K562 (cell line): ENCODE measurements around the gene RABEPK. TPM values are rescaled to one million over a fixed set of nuclear protein-coding genes. Genes with fewer than 3 reads are reported as not detected.

Source experiments
- ARHGAP35 ChIP-seq: fragments of 450-650 bp; IDR thresholded peaks from 2 replicates; pipeline ENCODE4 v1.6.1; 2018; ENCODE audit not compliant: partially characterized antibody
- C11orf30 ChIP-seq: fragments of 450-650 bp; IDR thresholded peaks from 2 replicates; pipeline ENCODE4 v1.6.1; 2016; ENCODE audit warnings: low read depth, mild to moderate bottlenecking
- CBFA2T2 ChIP-seq: fragments of 450-650 bp; conservative IDR thresholded peaks from 2 replicates; pipeline ENCODE4 v1.6.1; 2017; ENCODE audit warnings: mild to moderate bottlenecking
- EWSR1 ChIP-seq: fragments of 450-650 bp; IDR thresholded peaks from 2 replicates; pipeline ENCODE4 v1.6.1; 2018; ENCODE audit warnings: borderline replicate concordance, mild to moderate bottlenecking, low read depth, moderate library complexity; ENCODE audit not compliant: partially characterized antibody
- FOXA1 ChIP-seq: fragments of 450-650 bp; IDR thresholded peaks from 2 replicates; pipeline ENCODE4 v1.6.1; 2016; ENCODE audit warnings: mild to moderate bottlenecking, borderline replicate concordance
- FOXK2 ChIP-seq, 2 experiments: fragments of 450-650 bp; IDR thresholded peaks in 1 of 2; conservative IDR thresholded peaks in 1 of 2; 2 replicates each; pipeline ENCODE4 v1.6.1; 2016; ENCODE audit warnings: low read depth in 2 of 2, mild to moderate bottlenecking in 1 of 2
- GABPB1 ChIP-seq: sonication (generic); formaldehyde crosslinking; IDR thresholded peaks from 2 replicates; pipeline ENCODE4 v1.8.0; 2022; ENCODE audit warnings: mild to moderate bottlenecking, missing genetic modification reagents
- MAFG ChIP-seq: fragments of 450-650 bp; conservative IDR thresholded peaks from 2 replicates; pipeline ENCODE4 v1.6.1; 2016; ENCODE audit warnings: missing genetic modification characterization, missing compliant biosample characterization
- MCM7 ChIP-seq, 2 experiments: fragments of 450-650 bp; IDR thresholded peaks; 2 replicates each; pipeline ENCODE4 v1.6.1; 2016 to 2018
- NFATC3 ChIP-seq: fragments of 450-650 bp; IDR thresholded peaks from 2 replicates; pipeline ENCODE4 v1.6.1; 2017; ENCODE audit warnings: mild to moderate bottlenecking
- PHF8 ChIP-seq: fragments of 200-600 bp; sonication (generic); IDR thresholded peaks from 2 replicates; pipeline ENCODE4 v1.6.1; 2012; ENCODE audit warnings: mixed run types, mild to moderate bottlenecking, inconsistent platforms, low read length, moderate library complexity, borderline replicate concordance
- POLR2AphosphoS2 ChIP-seq: IDR thresholded peaks from 2 replicates; pipeline ENCODE4 v1.6.1; 2012; ENCODE audit warnings: low read length, improper control_type of control experiment
- PREB ChIP-seq: sonication (generic); formaldehyde crosslinking; IDR thresholded peaks from 2 replicates; pipeline ENCODE4 v1.8.1; 2023; ENCODE audit warnings: mild to moderate bottlenecking, missing genetic modification reagents
- RBM39 ChIP-seq: fragments of 200-400 bp; formaldehyde crosslinking; optimal IDR thresholded peaks from 2 replicates; pipeline ENCODE3; 2018; ENCODE audit warnings: low read depth, low read length
- RNF2 ChIP-seq: sonication (generic); IDR thresholded peaks from 2 replicates; pipeline ENCODE4 v1.6.1; 2016
- SAFB2 ChIP-seq: fragments of 200-400 bp; formaldehyde crosslinking; IDR thresholded peaks from 2 replicates; pipeline ENCODE4 v1.6.1; 2018; ENCODE audit warnings: borderline replicate concordance, low read length, low read depth, moderate library complexity; ENCODE audit not compliant: severe bottlenecking
- ZBTB43 ChIP-seq: sonication (generic); formaldehyde crosslinking; IDR thresholded peaks from 2 replicates; pipeline ENCODE4 v1.8.0; 2023; ENCODE audit warnings: mild to moderate bottlenecking, missing genetic modification reagents
- ZBTB9 ChIP-seq: fragments of 450-650 bp; formaldehyde crosslinking; IDR thresholded peaks from 2 replicates; pipeline ENCODE4 v1.4.0; 2020; ENCODE audit warnings: mild to moderate bottlenecking, moderate library complexity
- ZNF124 ChIP-seq: sonication (generic); formaldehyde crosslinking; IDR thresholded peaks from 2 replicates; pipeline ENCODE4 v1.8.1; 2022; ENCODE audit warnings: missing genetic modification reagents
- ZNF398 ChIP-seq: fragments of 250-450 bp; sonication (Bioruptor Pico); IDR thresholded peaks from 2 replicates; pipeline ENCODE4 v1.8.0; 2021; ENCODE audit warnings: moderate library complexity, mild to moderate bottlenecking, inconsistent platforms
- ZNF740 ChIP-seq, 3 experiments: fragments of 200-800 bp in 1 of 3; sonication (Bioruptor generic) in 1 of 3; sonication (generic) in 1 of 3; formaldehyde crosslinking in 1 of 3; IDR thresholded peaks; 2 replicates each; pipeline versions ENCODE4 v1.6.1 to v1.8.0; 2016 to 2022; ENCODE audit warnings: mild to moderate bottlenecking in 2 of 3, missing compliant biosample characterization in 2 of 3, missing genetic modification characterization in 2 of 3, missing genetic modification reagents in 1 of 3
- polyA plus RNA-seq, 8 experiments: library from polyadenylated mRNA; depleted of rRNA in 4 of 8; stranded (reverse) in 5 of 8; unstranded in 3 of 8; fragments of >200 nt; fragmentation: Nextera tagmentation in 2 of 8; fragmentation: Illumina TruSeq in 1 of 8; extraction: Ambion mirVana in 2 of 8; extraction: Trizol in 1 of 8; gene quantifications; 2 replicates each; pipeline versions ENCODE4 v1.2.1 to v1.2.3, GENCODE V29; 2011 to 2014; ENCODE audit warnings: inconsistent platforms in 1 of 8, missing spikeins in 1 of 8
- total RNA-seq, 7 experiments: library from RNA; depleted of rRNA in 6 of 7; stranded (reverse); fragments of >200 nt in 6 of 7; fragmentation: Illumina TruSeq in 2 of 7; extraction: Trizol in 2 of 7; gene quantifications; 2 replicates each; pipeline versions ENCODE4 v1.2.1 to v1.2.3, GENCODE V29; 2011 to 2021; ENCODE audit warnings: low replicate concordance in 1 of 7

RABEPK gene
- total and polyA plus RNA-seq, 9 of the 15 experiments (the other 6 are each of a cell fraction or from before 2014, with no cell fraction given) = 38.3 to 113 (median 52.8) TPM

DNA sequence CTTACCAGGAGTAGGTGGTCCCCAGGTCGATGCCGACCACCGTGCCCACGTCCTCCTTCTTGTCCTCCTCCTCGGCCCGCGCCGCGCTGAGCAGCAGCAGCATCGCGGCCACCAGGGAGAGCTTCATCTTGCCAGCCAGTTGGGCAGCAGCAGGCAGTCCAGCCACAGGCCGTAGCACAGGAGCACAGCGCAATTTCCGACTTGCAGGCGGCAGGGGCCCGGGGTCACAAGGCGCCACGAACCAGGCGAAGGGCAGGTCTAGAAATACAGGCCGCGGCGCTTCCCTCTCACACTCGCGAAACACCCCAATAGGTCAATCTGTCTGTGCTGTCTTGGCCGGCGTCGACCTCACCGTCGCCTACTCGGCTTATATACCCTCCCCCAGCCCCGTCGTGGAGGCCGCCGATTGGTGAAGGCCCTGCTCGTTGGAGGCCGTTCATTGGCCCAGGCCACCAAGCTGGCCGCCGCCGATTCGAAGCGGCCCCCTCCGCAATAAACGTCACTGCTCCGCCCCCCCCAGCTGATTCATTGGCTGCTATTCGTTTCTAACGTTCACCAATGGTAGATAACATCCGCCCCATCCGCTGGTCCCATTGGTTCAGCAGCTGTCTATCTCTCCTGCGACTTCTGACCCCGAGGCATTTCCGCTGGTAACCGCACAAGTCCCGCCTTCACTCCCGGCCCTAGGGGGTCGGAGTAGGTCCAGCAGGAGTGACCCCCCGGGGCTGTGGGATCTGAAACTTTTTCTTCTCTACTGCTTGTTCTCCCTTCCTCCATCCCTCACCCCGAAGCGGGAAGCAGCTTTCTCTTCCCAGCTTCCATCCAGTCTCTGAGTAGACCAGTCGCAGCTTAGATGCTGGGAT lies 40.9 kb downstream of the RABEPK start, which contains the start of gene HSPA5 (continued):
- peak; percentile 86; the same call in 1 of the 2 replicates for TF ChIP-seq ZBTB43
- TF ChIP-seq ZBTB9 (CRISPR knock-in tag) = peak; percentile 65; the same call in 1 of the 2 replicates
- TF ChIP-seq ZNF124 (CRISPR knock-in tag) = no peak
- peak; percentile 77 for TF ChIP-seq GABPB1
- peak; percentile 45 for TF ChIP-seq RBM39
- no peak for TF ChIP-seq SAFB2
- TF ChIP-seq MCM7 (IDR thresholded peaks at IDR 0.05) = no peak
- TF ChIP-seq ZNF740 (CRISPR knock-in tag; IDR thresholded peaks at IDR 0.05) = peak; percentile 98
- 0 out of 4 replicates have a peak, but pooled peaks of 1 of the 2 experiments have one; percentile 46 for TF ChIP-seq ZNF740 (tag; IDR thresholded peaks at IDR 0.05)
- TF ChIP-seq POLR2AphosphoS2 = peak; percentile 96; the same call in 1 of the 2 replicates
- no peak for TF ChIP-seq FOXA1
- no peak for TF ChIP-seq C11orf30
- TF ChIP-seq ZNF398 (CRISPR knock-in tag) = no peak
- TF ChIP-seq MAFG (tag) = no peak
- TF ChIP-seq FOXK2 (conservative IDR thresholded peaks at IDR 0.05 in 1 of 2, IDR thresholded peaks at IDR 0.05 in 1 of 2; ENCODE audit: low read depth in 2 of 2) = no peak
- TF ChIP-seq CBFA2T2 = no peak
- no peak for TF ChIP-seq EWSR1
- TF ChIP-seq PHF8 = peak; percentile 92
- TF ChIP-seq NFATC3 = no peak
- TF ChIP-seq ARHGAP35 = no peak
- peak; percentile 71 for TF ChIP-seq RNF2
- 0 out of 2 replicates have a peak, but pooled peaks have one; percentile 16 for TF ChIP-seq PREB
